Measurements from ENCODE around the gene RAC3. TPM values are rescaled to one million over a fixed set of nuclear protein-coding genes. Genes with fewer than 3 reads are reported as not detected.

Gene RAC3
- total RNA-seq, 2 experiments from 2014 or later: 3.3 to 5.3 TPM

DNA sequence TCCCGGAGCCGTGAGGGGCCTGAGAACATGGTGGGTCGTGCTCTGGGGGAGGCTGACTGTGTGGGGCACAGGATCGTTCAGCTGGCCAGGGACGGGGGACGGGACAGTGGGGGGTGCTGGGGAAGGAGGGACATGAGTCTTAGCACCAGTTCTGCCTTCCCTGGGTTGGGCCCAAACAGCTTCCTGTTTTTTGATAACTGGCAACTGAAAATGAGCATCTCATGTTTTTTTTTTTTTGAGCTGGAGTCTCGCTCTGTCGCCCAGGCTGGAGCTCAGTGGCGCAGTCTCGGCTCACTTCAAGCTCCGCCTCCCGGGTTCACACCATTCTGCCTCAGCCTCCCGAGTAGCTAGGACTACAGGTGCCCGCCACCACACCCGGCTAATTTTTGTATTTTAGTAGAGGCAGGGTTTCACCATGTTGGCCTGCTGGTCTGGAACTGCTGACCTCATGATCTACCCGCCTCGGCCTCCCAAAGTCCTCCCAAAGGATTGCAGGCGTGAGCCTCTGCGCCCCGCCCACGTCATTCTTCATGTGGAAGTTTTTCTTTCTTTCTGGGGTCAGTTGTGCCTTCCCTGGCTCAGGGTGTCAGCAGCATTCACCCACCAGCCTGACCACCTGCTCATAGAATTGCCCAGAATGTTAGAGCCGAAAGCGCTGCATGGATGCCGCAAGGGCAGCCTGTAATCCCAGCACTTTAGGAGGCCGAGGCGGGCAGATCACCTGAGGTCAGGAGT, 47.7 kb upstream of the RAC3 start:
- peaks cover 28% of the 10 kb centered on the region for H3K4me1 Mint-ChIP-seq (ENCODE audit: low read depth)
- CTCF ChIA-PET: interaction anchor here (1.4 kb wide), 1 partner anchor 24 kb away, joined by 4 read pairs; no protein-coding TSS in a partner anchor

GRCh38 chr17:81984773-81985410, 46.6 kb upstream of the RAC3 start:
- H3K9me3 Mint-ChIP-seq: no peaks in the 10 kb centered on the region
- no peak for ATAC-seq (ENCODE audit: poor library complexity)
- ChIA-PET CTCF (no interaction called here), POLR2A (interaction anchor here (0.6 kb wide), 1 partner anchor 142 kb away, joined by 3 read pairs; no protein-coding TSS in a partner anchor)
- peak overlapping the region; percentile 66 for H3K4me3 Mint-ChIP-seq
- H3K27ac Mint-ChIP-seq: no peak overlapping the region
- Histone ChIP-seq H3K36me3 (ENCODE audit: insufficient read depth, low read length) (peaks cover 41% of the 10 kb centered on the region), H3K9me3 (ENCODE audit: control insufficient read depth in 1 of 2, insufficient read depth in 1 of 2, low read length in 2 of 2) (no peaks in the 10 kb centered on the region), H3K4me1 (ENCODE audit: insufficient read depth, low read length) (peaks cover 24% of the 10 kb centered on the region), H3K4me3 (ENCODE audit: low read length) (no peak overlapping the region), H3K27ac (ENCODE audit: low read depth in 1 of 2, low read length in 2 of 2) (no peak overlapping the region), H3K27me3 (ENCODE audit: control insufficient read depth in 1 of 2, insufficient read depth in 2 of 2, low read length in 2 of 2) (no peaks in the 10 kb centered on the region)
- no peaks in the 10 kb centered on the region for H3K27me3 Mint-ChIP-seq
- DNase-seq: no peak
- TF ChIP-seq CTCF (IDR thresholded peaks at IDR 0.05): no peak
- H3K4me1 Mint-ChIP-seq (ENCODE audit: low read depth): peaks cover 18% of the 10 kb centered on the region
- intact Hi-C loops (cut with DNase I, micrococcal nuclease): no loop called here
- H3K36me3 Mint-ChIP-seq (ENCODE audit: low read depth): peaks cover 27% of the 10 kb centered on the region

More for the DNA sequence above, 47.7 kb upstream of the RAC3 start:
- Mint-ChIP-seq H3K36me3 (ENCODE audit: low read depth) (peaks cover 37% of the 10 kb centered on the region), H3K27me3 (no peaks in the 10 kb centered on the region), H3K27ac (no peak overlapping the region), H3K9me3 (no peaks in the 10 kb centered on the region), H3K4me3 (no peak overlapping the region)
- Histone ChIP-seq H3K4me3 (ENCODE audit: low read length) (no peak overlapping the region), H3K27me3 (ENCODE audit: control insufficient read depth in 1 of 2, insufficient read depth in 2 of 2, low read length in 2 of 2) (no peaks in the 10 kb centered on the region), H3K36me3 (ENCODE audit: insufficient read depth, low read length) (peaks cover 50% of the 10 kb centered on the region), H3K4me1 (ENCODE audit: insufficient read depth, low read length) (peaks cover 34% of the 10 kb centered on the region), H3K27ac (ENCODE audit: low read depth in 1 of 2, low read length in 2 of 2) (no peak overlapping the region), H3K9me3 (ENCODE audit: control insufficient read depth in 1 of 2, insufficient read depth in 1 of 2, low read length in 2 of 2) (no peaks in the 10 kb centered on the region)
- no peak for TF ChIP-seq CTCF (IDR thresholded peaks at IDR 0.05)
- DNase-seq: no peak
- POLR2A ChIA-PET: no interaction called here
- intact Hi-C loops (cut with DNase I, micrococcal nuclease): no loop called here
- ATAC-seq (ENCODE audit: poor library complexity): no peak

GRCh38 chr17:81986606-81987005, 44.9 kb upstream of the RAC3 start:
- Mint-ChIP-seq H3K9me3 (no peaks in the 10 kb centered on the region), H3K4me1 (ENCODE audit: low read depth) (peaks cover 11% of the 10 kb centered on the region)
- POLR2A ChIA-PET: no interaction called here

More at GRCh38 chr17:81986606-81987005, 44.9 kb upstream of the RAC3 start:
- no peak overlapping the region for H3K27ac Mint-ChIP-seq
- Histone ChIP-seq H3K27me3 (ENCODE audit: control insufficient read depth in 1 of 2, insufficient read depth in 2 of 2, low read length in 2 of 2) (no peaks in the 10 kb centered on the region), H3K9me3 (ENCODE audit: control insufficient read depth in 1 of 2, insufficient read depth in 1 of 2, low read length in 2 of 2) (no peaks in the 10 kb centered on the region), H3K27ac (ENCODE audit: low read depth in 1 of 2, low read length in 2 of 2) (no peak overlapping the region), H3K36me3 (ENCODE audit: insufficient read depth, low read length) (peaks cover 34% of the 10 kb centered on the region), H3K4me3 (ENCODE audit: low read length) (no peak overlapping the region), H3K4me1 (ENCODE audit: insufficient read depth, low read length) (peaks cover 7% of the 10 kb centered on the region)
- DNase-seq: no peak
- peaks cover 26% of the 10 kb centered on the region for H3K36me3 Mint-ChIP-seq (ENCODE audit: low read depth)
- H3K4me3 Mint-ChIP-seq: no peak overlapping the region
- CTCF ChIA-PET: no interaction called here
- no peak for TF ChIP-seq CTCF (IDR thresholded peaks at IDR 0.05)
- no peaks in the 10 kb centered on the region for H3K27me3 Mint-ChIP-seq
- intact Hi-C loops (cut with DNase I, micrococcal nuclease): no loop called here
- ATAC-seq (ENCODE audit: poor library complexity): no peak

All from CD4-positive, alpha-beta T cell (primary cell).